Measurements from ENCODE around the gene POLR3C.
"Not testable (repeated sequence)": the region's sequence is repeated elsewhere in the genome, so short reads cannot be mapped to it uniquely, and the experiment has no call there.

Gene POLR3C

GRCh38 chr1:145822779-145823331, 1.1 kb upstream of the POLR3C start:
- not testable (repeated sequence) for DNase-seq (ENCODE audit: low spot score)

- peak; percentile 25 for DNase-seq (ENCODE audit: low spot score)
These were observed 471 bp downstream of the POLR3C start for GRCh38 chr1:145824499-145824842.

GRCh38 chr1:145826030-145826429, 2.0 kb downstream of the POLR3C start:
- no peak for DNase-seq (ENCODE audit: low spot score)

GRCh38 chr1:145827966-145828365, 4.0 kb downstream of the POLR3C start:
- DNase-seq (ENCODE audit: low spot score) = no peak

DNA sequence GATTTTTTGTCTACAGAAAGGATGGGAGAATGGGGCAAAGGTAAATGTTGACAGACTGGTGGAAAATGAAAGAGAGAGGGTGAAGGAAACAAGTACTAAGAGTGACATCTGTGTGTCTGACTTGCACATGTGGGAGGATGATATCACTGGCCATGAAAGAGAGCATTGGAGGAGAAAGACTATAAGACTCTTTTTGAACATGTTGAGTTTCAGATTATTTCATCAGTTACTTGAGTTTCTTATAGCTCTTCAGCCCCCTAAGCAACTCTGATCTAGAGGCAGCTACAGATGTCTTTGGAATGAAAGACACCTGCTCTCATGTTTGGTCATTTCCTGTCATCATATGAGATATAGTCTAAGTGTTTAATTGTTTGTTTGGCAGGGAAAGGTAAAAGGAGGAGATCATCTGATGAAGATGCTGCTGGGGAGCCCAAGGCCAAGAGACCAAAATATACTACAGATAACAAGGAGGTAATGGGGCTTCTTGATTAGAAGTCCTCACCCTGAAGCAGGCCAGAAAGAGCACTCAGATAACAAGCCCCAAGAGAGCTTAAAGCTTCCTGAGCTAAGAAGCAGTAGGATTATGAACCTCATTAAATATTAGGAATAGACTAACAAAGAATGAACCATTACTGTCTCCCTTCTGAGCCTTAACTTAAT, 4.5 kb downstream of the POLR3C start:
- DNase-seq (ENCODE audit: low spot score) = no peak

DNA sequence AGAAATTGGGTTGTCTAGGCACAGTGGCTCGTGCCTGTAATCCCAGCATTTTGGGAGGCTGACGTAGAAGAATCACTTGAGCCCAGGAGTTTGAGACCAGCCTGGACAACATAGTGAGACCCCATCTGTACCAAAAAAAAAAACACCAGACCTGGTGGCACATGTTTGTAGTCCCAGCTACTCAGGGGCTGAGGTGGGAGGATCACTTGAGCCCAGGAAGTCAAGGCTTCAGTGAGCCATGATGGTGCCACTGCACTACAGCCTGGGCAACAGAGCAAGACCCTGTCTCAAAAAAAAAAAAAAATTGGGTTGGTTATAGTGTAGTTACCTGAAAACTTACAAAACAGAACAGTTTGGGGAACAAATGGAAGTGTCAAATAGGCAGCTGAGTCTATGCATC, 6.8 kb downstream of the POLR3C start:
- DNase-seq (ENCODE audit: low spot score) = not testable (repeated sequence)

GRCh38 chr1:145837656-145838055, 13.7 kb downstream of the POLR3C start:
- peak; percentile 18 for DNase-seq (ENCODE audit: low spot score)

- no peak for DNase-seq (ENCODE audit: low spot score)
These were observed 19.0 kb downstream of the POLR3C start for GRCh38 chr1:145843031-145843430.

DNA sequence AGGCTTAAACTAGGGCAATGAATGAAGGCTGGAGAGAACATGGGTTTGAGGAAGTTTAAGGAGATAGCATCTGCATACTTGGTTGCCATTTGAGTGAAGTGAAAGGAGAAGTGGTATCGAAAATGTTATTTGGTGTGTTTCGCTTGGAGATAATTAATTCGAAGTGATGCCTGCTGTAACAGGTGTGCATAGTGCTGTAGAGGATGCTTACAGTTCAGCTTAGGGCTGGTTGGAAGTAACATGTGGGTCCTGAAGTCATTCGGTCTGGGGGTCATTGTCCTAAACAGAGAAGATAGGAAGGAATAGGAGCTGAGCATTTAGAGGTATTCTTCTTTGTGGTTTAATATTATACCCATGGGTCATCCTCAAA, 21.1 kb downstream of the POLR3C start:
- DNase-seq (ENCODE audit: low spot score) = no peak

- DNase-seq (ENCODE audit: low spot score) = peak; percentile 78
These were observed 21.6 kb downstream of the POLR3C start, which contains the start of gene NUDT17 for GRCh38 chr1:145845514-145846161. NUDT17 (plus strand) TSS chr1:145845630; CDS start chr1:145845641, 11 bp downstream.

DNA sequence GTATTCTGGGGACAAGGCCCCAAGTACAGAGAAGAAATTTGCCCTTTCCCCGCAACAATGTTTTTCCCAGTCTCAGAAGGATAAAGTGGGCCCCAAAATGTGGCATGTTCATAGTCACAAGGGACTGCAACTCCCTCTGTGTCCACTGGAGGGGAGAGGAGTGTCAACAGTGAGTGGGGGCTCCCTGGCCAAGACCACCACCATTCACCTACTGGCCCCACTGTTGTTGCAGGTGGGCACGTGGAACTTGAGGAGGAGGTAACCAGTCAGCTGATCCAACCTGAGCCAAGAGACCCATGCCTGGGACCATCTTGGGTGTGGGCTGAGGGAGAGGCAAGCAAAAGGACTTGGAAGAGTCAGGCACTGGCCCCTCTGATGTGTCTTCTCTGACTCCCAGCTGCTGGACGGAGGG, 22.2 kb downstream of the POLR3C start:
- peak; percentile 20 for DNase-seq (ENCODE audit: low spot score)

DNA sequence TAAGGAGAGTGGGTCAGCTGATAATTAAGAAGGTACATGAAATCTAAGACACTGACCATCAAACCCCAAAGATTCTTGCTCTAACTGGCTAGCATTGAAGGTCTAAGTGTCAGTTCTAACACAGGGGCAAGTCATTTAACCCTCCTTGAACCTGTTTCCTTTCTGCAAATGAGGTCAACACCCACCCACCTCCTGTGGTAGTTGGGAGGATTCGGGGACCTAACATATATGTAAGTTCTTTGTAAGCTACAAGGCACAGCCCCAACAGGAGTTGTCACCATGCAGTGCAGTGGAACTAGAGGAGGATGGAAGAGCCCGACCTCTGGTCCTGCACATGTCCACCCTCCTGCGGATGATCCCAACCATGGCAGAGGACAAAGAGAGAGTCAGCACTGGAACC, 23.8 kb downstream of the POLR3C start:
- no peak for DNase-seq (ENCODE audit: low spot score)

- DNase-seq (ENCODE audit: low spot score) = peak; percentile 59
These were observed 25.6 kb downstream of the POLR3C start for GRCh38 chr1:145849356-145850160.

GRCh38 chr1:145855426-145855948, 31.5 kb downstream of the POLR3C start:
- no peak for DNase-seq (ENCODE audit: low spot score)

GRCh38 chr1:145857170-145857569, 33.2 kb downstream of the POLR3C start:
- no peak for DNase-seq (ENCODE audit: low spot score)

DNA sequence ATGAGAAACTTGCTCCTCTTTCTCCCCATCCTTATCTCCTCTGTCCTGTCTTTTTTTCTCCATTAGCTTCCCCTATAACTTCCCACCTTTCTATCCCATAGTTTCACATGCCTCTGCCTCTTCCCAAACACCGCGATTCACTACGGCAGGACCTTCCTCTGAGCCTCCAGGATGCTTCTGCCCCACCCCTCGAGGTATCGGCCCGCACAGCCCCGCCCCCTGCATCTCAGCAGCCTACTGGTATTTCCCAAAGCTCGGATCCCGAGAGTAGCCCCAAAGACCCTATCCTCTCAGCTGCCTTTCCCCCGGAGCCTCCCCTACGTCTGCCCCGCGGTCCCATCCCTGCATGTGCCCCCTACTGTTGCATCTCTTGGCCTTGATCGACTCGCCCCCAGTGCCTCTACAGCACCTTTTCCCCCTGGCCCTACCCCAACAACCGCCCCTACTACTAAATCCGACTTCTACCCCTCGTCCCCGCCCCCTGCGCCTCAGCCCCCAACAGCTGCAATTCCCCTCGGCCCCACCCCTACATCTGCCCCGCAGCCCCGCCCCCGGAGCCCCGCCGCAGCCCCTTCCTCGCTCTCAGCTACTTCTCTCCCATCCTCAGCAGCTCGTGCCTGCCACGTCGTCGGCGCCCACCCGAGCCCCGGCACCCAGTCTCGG, 34.4 kb downstream of the POLR3C start:
- peak; percentile 36 for DNase-seq (ENCODE audit: low spot score)

DNA sequence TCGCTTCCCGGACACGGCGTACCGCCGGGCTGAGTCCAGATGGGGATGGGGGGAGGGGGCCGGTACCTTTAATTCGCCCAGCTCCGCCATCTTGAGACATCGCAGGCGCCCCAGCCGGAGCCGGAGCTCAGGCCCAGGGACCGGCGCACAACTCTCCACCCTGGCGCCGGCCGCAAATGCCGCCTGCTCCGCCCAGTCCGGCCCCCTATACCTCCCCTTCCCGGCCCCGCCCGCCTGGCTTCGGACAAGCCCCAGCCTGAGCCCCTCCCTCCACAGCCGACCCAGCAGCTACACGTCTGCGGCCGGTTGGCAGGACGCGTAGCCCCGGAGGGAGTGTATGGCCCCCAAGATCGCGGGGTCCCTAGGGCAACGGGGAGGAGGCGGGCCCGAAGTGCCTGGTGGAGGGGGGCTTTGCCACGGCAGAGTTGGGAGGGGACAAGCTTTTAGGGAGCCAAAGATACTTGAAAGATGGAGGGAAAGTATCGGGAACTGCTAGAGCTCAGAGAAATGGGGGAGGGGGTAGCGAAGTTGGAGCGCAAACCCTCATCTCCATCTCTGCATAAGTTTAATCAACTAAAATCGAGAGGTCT, 35.0 kb downstream of the POLR3C start, which contains the start of gene PIAS3:
Gene PIAS3, minus strand, starts transcription at position 181 of the 590 bp plus-strand sequence. Its CDS starts 91 bp downstream, at position 90.
- peak; percentile 94 for DNase-seq (ENCODE audit: low spot score)

DNA sequence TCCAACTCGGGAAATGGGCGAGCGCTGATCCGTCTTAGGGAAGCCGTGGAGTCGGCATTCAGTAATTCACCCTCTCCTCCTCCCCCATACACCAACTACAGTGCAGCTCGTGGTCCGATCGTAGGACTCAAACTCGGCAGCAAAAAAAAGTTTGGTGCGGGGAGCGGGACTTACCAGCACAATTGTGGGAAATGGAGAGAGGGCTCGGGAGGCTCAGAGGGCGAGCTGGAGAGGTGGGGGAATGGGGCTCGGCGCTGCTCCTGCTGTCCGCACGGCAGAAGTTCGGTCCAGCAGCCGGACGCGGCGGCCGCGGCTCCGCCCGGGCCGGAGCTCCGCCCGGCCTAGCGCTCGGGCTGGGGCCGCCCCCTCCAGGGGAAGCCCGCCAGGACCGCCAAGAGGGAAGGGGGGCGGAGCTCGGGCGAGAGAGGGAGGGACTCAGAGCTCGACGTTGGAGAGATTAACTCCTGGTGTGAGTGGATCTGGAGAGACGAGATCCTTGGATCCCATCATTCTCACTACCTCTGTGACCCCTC, 35.6 kb downstream of the POLR3C start:
- peak; percentile 88 for DNase-seq (ENCODE audit: low spot score)

- DNase-seq (ENCODE audit: low spot score) = no peak
These were observed 39.5 kb downstream of the POLR3C start for GRCh38 chr1:145863282-145864018.

GRCh38 chr1:145868232-145868631, 44.2 kb downstream of the POLR3C start:
- DNase-seq (ENCODE audit: low spot score) = no peak
